Panc1 (cell line): ENCODE measurements around the gene ERF. TPM values are rescaled to one million over a fixed set of nuclear protein-coding genes. Genes with fewer than 3 reads are reported as not detected.

Source experiments
- ATAC-seq: fragments of 200-7000 bp; cut with Tn5 transposase; 2 replicates; pipeline ENCODE4 v1.9.1; 2020; ENCODE audit warnings: mild to moderate bottlenecking, moderate library complexity
- BruUV-seq: library from RNA; stranded (reverse); fragments of 400-500 nt; replicated peaks from 2 replicates; lab custom pipeline; 2021; lab: Mats Ljungman, UMichigan
- CTCF ChIA-PET: fragments of 300-600 bp; sonication (Branson Sonifier 250); formaldehyde crosslinking; loops from one replicate; lab custom pipeline; 2022; ENCODE audit warnings: antibody characterized with exemption; lab: Charles Lee
- POLR2A ChIA-PET: fragments of 300-600 bp; sonication (Branson Sonifier 250); formaldehyde crosslinking; loops from one replicate; lab custom pipeline; 2022; ENCODE audit warnings: antibody characterized with exemption; lab: Charles Lee
- DNase-seq: peaks from one replicate; pipeline ENCODE4 v3.0.0-alpha.2; 2010; ENCODE audit warnings: low read depth, low spot score
- H3K27ac ChIP-seq: 2 replicates; pipeline ENCODE4 v1.5.1; 2011; ENCODE audit warnings: mild to moderate bottlenecking, low read length, inconsistent platforms
- H3K27me3 ChIP-seq: fragments of 200-500 bp; sonication (Bioruptor generic); 2 replicates; pipeline ENCODE4 v1.6.0; 2014; ENCODE audit warnings: low read length, inconsistent platforms; ENCODE audit not compliant: control insufficient read depth, insufficient read depth
- H3K36me3 ChIP-seq: fragments of 200-500 bp; sonication (Bioruptor generic); 2 replicates; pipeline ENCODE4 v1.5.1; 2014; ENCODE audit warnings: inconsistent platforms, mild to moderate bottlenecking, low read length, moderate library complexity; ENCODE audit not compliant: control insufficient read depth, insufficient read depth
- H3K4me1 ChIP-seq: 2 replicates; pipeline ENCODE4 v1.5.1; 2011; ENCODE audit warnings: inconsistent platforms, mild to moderate bottlenecking, low read length, moderate library complexity; ENCODE audit not compliant: control insufficient read depth, insufficient read depth
- H3K4me3 ChIP-seq, 2 experiments: 2 replicates each; pipeline ENCODE4 v1.5.1; 2011 to 2012; ENCODE audit warnings: low read depth in 2 of 2, low read length in 2 of 2, mild to moderate bottlenecking in 2 of 2, inconsistent platforms in 1 of 2, moderate library complexity in 1 of 2
- H3K9me3 ChIP-seq: fragments of 200-500 bp; sonication (Bioruptor generic); 2 replicates; pipeline ENCODE4 v1.5.1; 2014; ENCODE audit warnings: low read depth, mild to moderate bottlenecking, inconsistent platforms, low read length, moderate library complexity; ENCODE audit not compliant: control insufficient read depth, insufficient read depth
- POLR2AphosphoS5 ChIP-seq: IDR thresholded peaks from 2 replicates; pipeline ENCODE4 v1.6.1; 2012; ENCODE audit warnings: mild to moderate bottlenecking, low read depth, low read length, moderate library complexity
- SIN3A ChIP-seq: IDR thresholded peaks from 2 replicates; pipeline ENCODE4 v1.6.1; 2012; ENCODE audit warnings: low read depth, mild to moderate bottlenecking, low read length, moderate library complexity, borderline replicate concordance; ENCODE audit not compliant: insufficient read depth
- TCF7L2 ChIP-seq: IDR thresholded peaks from 2 replicates; pipeline ENCODE4 v1.6.1; 2011; ENCODE audit warnings: mild to moderate bottlenecking, low read depth, low read length, inconsistent platforms
- in situ Hi-C: cut with HindIII; loops from 2 replicates; pipeline ENCODE4 v1.10.0; 2016; ENCODE audit warnings: low sequenced_read_pairs, low pct_unique_long_range_greater_than_20kb
- intact Hi-C: fragments of 100-400 bp; cut with micrococcal nuclease; formaldehyde crosslinking; loops from one replicate; pipeline ENCODE4 v1.10.0; 2022; ENCODE audit not compliant: unreplicated experiment
- total RNA-seq: library from RNA; stranded (reverse); gene quantifications from one replicate; pipeline ENCODE4 v1.2.1, GENCODE V29; 2021; ENCODE audit not compliant: unreplicated experiment
- TF ChIP-seq, protein P1 (sequence below), 2 experiments: IDR thresholded peaks; 2 replicates each; pipeline ENCODE4 v1.6.1; 2011 to 2012; ENCODE audit warnings: low read depth in 2 of 2, control low read depth in 1 of 2, low read length in 1 of 2, mild to moderate bottlenecking in 1 of 2, moderate library complexity in 1 of 2; ENCODE audit not compliant: insufficient read depth in 1 of 2
- TF ChIP-seq, protein P2 (sequence below): fragments of 450-650 bp; IDR thresholded peaks from 2 replicates; pipeline ENCODE4 v1.5.1; 2017; ENCODE audit warnings: mild to moderate bottlenecking

Gene ERF
- total RNA-seq, 1 experiment from 2014 or later: 85.7 TPM

DNA sequence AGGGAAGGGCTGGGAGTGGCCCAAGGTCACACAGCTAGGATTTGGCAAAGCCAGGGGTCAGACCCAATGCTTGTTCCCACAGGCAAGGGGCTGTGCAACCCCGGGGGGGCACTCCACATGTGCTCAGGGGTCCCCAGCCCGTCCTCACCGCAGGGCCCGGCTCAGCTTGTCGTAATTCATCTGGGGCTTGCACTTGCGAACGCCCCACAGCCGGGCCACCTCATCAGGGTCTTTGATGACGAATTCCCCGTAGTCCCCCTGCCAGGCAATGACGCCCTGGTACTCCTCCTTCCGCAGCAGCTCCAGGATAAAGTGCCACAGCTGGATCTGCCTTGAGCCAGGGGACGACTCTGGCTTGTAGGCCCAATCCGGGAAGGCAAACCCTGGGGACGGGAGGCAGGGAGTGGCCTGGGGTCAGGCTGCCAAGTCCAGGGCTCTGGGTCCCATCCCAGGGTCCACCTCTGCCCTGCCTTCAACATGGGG lies 4.7 kb downstream of the ERF start:
- no TSS peak for BruUV-seq
- TF ChIP-seq TCF7L2 (no peak), SIN3A (no peak), POLR2AphosphoS5 (no peak)
- TF ChIP-seq, protein P1, sequence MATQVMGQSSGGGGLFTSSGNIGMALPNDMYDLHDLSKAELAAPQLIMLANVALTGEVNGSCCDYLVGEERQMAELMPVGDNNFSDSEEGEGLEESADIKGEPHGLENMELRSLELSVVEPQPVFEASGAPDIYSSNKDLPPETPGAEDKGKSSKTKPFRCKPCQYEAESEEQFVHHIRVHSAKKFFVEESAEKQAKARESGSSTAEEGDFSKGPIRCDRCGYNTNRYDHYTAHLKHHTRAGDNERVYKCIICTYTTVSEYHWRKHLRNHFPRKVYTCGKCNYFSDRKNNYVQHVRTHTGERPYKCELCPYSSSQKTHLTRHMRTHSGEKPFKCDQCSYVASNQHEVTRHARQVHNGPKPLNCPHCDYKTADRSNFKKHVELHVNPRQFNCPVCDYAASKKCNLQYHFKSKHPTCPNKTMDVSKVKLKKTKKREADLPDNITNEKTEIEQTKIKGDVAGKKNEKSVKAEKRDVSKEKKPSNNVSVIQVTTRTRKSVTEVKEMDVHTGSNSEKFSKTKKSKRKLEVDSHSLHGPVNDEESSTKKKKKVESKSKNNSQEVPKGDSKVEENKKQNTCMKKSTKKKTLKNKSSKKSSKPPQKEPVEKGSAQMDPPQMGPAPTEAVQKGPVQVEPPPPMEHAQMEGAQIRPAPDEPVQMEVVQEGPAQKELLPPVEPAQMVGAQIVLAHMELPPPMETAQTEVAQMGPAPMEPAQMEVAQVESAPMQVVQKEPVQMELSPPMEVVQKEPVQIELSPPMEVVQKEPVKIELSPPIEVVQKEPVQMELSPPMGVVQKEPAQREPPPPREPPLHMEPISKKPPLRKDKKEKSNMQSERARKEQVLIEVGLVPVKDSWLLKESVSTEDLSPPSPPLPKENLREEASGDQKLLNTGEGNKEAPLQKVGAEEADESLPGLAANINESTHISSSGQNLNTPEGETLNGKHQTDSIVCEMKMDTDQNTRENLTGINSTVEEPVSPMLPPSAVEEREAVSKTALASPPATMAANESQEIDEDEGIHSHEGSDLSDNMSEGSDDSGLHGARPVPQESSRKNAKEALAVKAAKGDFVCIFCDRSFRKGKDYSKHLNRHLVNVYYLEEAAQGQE (IDR thresholded peaks at IDR 0.05; ENCODE audit: insufficient read depth in 1 of 2, low read depth in 2 of 2, low read length in 1 of 2): no peak
- TF ChIP-seq, protein P2, sequence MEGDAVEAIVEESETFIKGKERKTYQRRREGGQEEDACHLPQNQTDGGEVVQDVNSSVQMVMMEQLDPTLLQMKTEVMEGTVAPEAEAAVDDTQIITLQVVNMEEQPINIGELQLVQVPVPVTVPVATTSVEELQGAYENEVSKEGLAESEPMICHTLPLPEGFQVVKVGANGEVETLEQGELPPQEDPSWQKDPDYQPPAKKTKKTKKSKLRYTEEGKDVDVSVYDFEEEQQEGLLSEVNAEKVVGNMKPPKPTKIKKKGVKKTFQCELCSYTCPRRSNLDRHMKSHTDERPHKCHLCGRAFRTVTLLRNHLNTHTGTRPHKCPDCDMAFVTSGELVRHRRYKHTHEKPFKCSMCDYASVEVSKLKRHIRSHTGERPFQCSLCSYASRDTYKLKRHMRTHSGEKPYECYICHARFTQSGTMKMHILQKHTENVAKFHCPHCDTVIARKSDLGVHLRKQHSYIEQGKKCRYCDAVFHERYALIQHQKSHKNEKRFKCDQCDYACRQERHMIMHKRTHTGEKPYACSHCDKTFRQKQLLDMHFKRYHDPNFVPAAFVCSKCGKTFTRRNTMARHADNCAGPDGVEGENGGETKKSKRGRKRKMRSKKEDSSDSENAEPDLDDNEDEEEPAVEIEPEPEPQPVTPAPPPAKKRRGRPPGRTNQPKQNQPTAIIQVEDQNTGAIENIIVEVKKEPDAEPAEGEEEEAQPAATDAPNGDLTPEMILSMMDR: no peak
- DNase-seq (no peak), ATAC-seq (no peak)
- in situ Hi-C loops (no loop called here), intact Hi-C loops (no loop called here)
- Histone ChIP-seq H3K36me3 (no peaks in the 10 kb centered on the region; the same call in 1 of the 2 replicates), H3K27ac (peak overlapping the region; percentile 57; the same call in 1 of the 2 replicates), H3K9me3 (no peaks in the 10 kb centered on the region), H3K4me3 (no peak overlapping the region; a peak in 1 of 4 replicates), H3K4me1 (peaks cover 38% of the 10 kb centered on the region), H3K27me3 (no peaks in the 10 kb centered on the region)
- ChIA-PET CTCF (interaction anchor here (0.7 kb wide), 1 partner anchor 363 kb away, joined by 3 read pairs; no protein-coding TSS in a partner anchor), POLR2A (interaction anchor here (0.7 kb wide), 1 partner anchor 32 kb away, joined by 5 read pairs; no protein-coding TSS in a partner anchor)

DNA sequence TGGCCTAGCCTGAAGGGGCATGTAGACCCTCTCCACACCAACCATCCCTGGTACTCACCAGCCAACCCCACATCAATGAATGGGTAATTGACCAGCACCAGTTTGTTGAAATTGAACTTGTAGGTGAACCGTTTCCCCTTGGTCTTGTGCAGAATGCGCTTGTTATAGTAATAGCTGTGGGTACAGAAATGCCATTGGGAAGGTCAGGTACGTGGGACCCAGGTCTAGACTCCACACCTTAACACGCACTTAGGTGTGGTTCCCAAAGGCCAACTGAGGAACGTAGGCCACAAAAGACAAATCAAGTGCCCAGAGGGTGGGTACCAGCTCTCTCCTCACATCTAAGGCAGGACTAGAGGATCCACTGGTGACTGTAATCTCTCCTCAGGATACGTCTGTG lies 5.2 kb downstream of the ERF start:
- Histone ChIP-seq H3K4me3 (no peak overlapping the region), H3K4me1 (peaks cover 38% of the 10 kb centered on the region), H3K9me3 (no peaks in the 10 kb centered on the region), H3K27ac (0 out of 2 replicates have a peak overlapping the region, but pooled peaks have one; percentile 17), H3K27me3 (no peaks in the 10 kb centered on the region), H3K36me3 (no peaks in the 10 kb centered on the region; the same call in 1 of the 2 replicates)
- CTCF ChIA-PET: no interaction called here
- no peak for ATAC-seq
- no TSS peak for BruUV-seq
- DNase-seq: no peak
- TF ChIP-seq SIN3A: no peak
- TF ChIP-seq, protein P1 (IDR thresholded peaks at IDR 0.05; ENCODE audit: insufficient read depth in 1 of 2, low read depth in 2 of 2, low read length in 1 of 2): no peak
- TF ChIP-seq, protein P2: no peak
- TF ChIP-seq POLR2AphosphoS5: no peak
- TF ChIP-seq TCF7L2: no peak
- in situ Hi-C loops: no loop called here
- intact Hi-C loops: loop anchor here (5.0 kb wide), 1 partner anchor 33 kb away; no protein-coding TSS in a partner anchor
- POLR2A ChIA-PET: no interaction called here
